Measurements from ENCODE around the gene SLAMF1.

DNA sequence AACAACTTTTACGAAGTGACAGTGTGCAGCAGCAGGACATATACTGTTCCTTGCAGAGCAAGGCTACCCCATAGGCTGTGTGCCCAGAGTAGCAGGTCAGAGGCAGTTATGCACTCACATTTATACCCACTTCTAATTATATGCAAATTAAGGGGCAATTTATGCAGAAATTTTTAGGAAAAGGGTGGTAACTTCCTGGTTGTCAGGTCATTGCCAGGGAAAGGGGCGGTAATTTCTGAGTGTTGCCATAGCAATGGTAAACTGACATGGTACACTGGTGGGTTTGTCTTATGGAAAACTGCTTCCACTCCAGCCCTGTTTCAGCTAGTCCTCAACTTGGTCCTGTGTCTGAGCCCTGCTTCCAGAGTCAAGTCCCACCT lies 12.0 kb upstream of the SLAMF1 start:
- TF ChIP-seq, protein P1, sequence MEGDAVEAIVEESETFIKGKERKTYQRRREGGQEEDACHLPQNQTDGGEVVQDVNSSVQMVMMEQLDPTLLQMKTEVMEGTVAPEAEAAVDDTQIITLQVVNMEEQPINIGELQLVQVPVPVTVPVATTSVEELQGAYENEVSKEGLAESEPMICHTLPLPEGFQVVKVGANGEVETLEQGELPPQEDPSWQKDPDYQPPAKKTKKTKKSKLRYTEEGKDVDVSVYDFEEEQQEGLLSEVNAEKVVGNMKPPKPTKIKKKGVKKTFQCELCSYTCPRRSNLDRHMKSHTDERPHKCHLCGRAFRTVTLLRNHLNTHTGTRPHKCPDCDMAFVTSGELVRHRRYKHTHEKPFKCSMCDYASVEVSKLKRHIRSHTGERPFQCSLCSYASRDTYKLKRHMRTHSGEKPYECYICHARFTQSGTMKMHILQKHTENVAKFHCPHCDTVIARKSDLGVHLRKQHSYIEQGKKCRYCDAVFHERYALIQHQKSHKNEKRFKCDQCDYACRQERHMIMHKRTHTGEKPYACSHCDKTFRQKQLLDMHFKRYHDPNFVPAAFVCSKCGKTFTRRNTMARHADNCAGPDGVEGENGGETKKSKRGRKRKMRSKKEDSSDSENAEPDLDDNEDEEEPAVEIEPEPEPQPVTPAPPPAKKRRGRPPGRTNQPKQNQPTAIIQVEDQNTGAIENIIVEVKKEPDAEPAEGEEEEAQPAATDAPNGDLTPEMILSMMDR (conservative IDR thresholded peaks at IDR 0.05; ENCODE audit: low read depth, low read length), result no peak
- no peak for TF ChIP-seq EZH2 (IDR thresholded peaks at IDR 0.05; ENCODE audit: borderline replicate concordance, low read depth, low read length, poor library complexity, severe bottlenecking)

All from A673 (cell line).